ENCODE data around the gene KDM1B.
"Not testable (repeated sequence)": the region's sequence is repeated elsewhere in the genome, so short reads cannot be mapped to it uniquely, and the experiment has no call there.

- TF ChIP-seq, protein P1, sequence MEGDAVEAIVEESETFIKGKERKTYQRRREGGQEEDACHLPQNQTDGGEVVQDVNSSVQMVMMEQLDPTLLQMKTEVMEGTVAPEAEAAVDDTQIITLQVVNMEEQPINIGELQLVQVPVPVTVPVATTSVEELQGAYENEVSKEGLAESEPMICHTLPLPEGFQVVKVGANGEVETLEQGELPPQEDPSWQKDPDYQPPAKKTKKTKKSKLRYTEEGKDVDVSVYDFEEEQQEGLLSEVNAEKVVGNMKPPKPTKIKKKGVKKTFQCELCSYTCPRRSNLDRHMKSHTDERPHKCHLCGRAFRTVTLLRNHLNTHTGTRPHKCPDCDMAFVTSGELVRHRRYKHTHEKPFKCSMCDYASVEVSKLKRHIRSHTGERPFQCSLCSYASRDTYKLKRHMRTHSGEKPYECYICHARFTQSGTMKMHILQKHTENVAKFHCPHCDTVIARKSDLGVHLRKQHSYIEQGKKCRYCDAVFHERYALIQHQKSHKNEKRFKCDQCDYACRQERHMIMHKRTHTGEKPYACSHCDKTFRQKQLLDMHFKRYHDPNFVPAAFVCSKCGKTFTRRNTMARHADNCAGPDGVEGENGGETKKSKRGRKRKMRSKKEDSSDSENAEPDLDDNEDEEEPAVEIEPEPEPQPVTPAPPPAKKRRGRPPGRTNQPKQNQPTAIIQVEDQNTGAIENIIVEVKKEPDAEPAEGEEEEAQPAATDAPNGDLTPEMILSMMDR (IDR thresholded peaks at IDR 0.05) = not testable (repeated sequence)
- TF ChIP-seq POLR2AphosphoS5 (IDR thresholded peaks at IDR 0.05) = not testable (repeated sequence)
Observed at GRCh38 chr6:18231856-18232255, 76.6 kb downstream of the KDM1B start.

All from upper lobe of left lung (tissue), 4 donors.